Measurements from ENCODE around the gene CES2. TPM values are rescaled to one million over a fixed set of nuclear protein-coding genes. Genes with fewer than 3 reads are reported as not detected.

Gene CES2
- total and polyA plus RNA-seq, 7 donors = 21.8 to 163 (median 25.5) TPM

DNA sequence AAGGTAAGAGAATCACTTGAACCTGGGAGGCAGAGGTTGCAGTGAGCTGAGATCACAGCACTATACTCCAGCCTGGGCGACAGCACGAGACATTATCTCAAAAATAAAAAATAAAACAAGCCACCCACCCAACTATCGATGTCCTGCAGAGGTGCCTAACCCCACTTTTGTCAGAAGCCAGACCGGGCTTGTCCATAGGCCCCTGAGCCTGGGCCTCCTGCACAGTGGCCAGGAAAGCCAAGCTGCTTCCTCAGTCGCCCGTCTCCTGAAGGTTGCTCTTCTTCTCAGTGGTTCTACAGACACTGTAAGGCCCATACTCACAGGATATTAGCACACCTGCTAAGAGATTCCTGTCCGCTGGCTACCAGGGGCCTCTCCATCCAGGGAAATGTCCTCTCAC is 11.2 kb downstream of the CES2 start:
- WGBS, 2 donors = 70 to 82% methylated on average over 7 of the region's 7 CpGs
- Histone ChIP-seq H3K4me1 (peaks cover 0 to 20% (median 15%) of the 10 kb centered on the region in 4 donors), H3K9me3 (no peaks in the 10 kb centered on the region), H3K36me3 (peaks cover 10 to 25% (median 19%) of the 10 kb centered on the region in 4 donors), H3K27me3 (peaks cover 0 to 29% (median 3%) of the 10 kb centered on the region in 3 donors), H3K4me3 (no peak overlapping the region), H3K27ac (no peak overlapping the region)
- intact Hi-C loops (cut with DNase I) = no loop called here
- no peak for DNase-seq
- TF ChIP-seq EP300 (IDR thresholded peaks at IDR 0.05) (no peak), POLR2AphosphoS5 (IDR thresholded peaks at IDR 0.05) (no peak), POLR2A (IDR thresholded peaks at IDR 0.05) (no peak)
- TF ChIP-seq, protein P1, sequence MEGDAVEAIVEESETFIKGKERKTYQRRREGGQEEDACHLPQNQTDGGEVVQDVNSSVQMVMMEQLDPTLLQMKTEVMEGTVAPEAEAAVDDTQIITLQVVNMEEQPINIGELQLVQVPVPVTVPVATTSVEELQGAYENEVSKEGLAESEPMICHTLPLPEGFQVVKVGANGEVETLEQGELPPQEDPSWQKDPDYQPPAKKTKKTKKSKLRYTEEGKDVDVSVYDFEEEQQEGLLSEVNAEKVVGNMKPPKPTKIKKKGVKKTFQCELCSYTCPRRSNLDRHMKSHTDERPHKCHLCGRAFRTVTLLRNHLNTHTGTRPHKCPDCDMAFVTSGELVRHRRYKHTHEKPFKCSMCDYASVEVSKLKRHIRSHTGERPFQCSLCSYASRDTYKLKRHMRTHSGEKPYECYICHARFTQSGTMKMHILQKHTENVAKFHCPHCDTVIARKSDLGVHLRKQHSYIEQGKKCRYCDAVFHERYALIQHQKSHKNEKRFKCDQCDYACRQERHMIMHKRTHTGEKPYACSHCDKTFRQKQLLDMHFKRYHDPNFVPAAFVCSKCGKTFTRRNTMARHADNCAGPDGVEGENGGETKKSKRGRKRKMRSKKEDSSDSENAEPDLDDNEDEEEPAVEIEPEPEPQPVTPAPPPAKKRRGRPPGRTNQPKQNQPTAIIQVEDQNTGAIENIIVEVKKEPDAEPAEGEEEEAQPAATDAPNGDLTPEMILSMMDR (IDR thresholded peaks at IDR 0.05) = no peak

- no peak overlapping the region for H3K4me3 ChIP-seq
- intact Hi-C loops (cut with DNase I) = no loop called here
These were observed 11.6 kb downstream of the CES2 start for GRCh38 chr16:66946974-66947301.

GRCh38 chr16:66947302-66948065 is 12.2 kb downstream of the CES2 start:
- Histone ChIP-seq H3K27ac (peak overlapping the region in 1 of 4 donors; percentile 3), H3K27me3 (peaks cover 0 to 38% (median 3%) of the 10 kb centered on the region in 3 donors), H3K4me3 (peak overlapping the region; percentile 27 to 58 (median 52)), H3K4me1 (peaks cover 0 to 20% (median 15%) of the 10 kb centered on the region in 4 donors), H3K9me3 (no peaks in the 10 kb centered on the region), H3K36me3 (peaks cover 4 to 16% (median 11%) of the 10 kb centered on the region in 4 donors)
- intact Hi-C loops (cut with DNase I) = no loop called here
- peak in 3 of 4 donors; percentile 8 to 11 (median 9) for TF ChIP-seq POLR2AphosphoS5 (IDR thresholded peaks at IDR 0.05)
- TF ChIP-seq EP300 (IDR thresholded peaks at IDR 0.05) = no peak
- TF ChIP-seq, protein P1 (IDR thresholded peaks at IDR 0.05) = peak; percentile 77 to 90 (median 89)
- no peak for TF ChIP-seq POLR2A (IDR thresholded peaks at IDR 0.05)
- 0 to 1% methylated on average over 22 of the region's 23 CpGs for WGBS, 2 donors
- peak; percentile 87 for DNase-seq

More at GRCh38 chr16:66946974-66947301, 11.6 kb downstream of the CES2 start:
- no peak for DNase-seq
- no peak overlapping the region for H3K27ac ChIP-seq
- no peaks in the 10 kb centered on the region for H3K9me3 ChIP-seq
- WGBS, 2 donors = 26 to 39% methylated on average over 5 of the region's 5 CpGs
- H3K4me1 ChIP-seq = peaks cover 0 to 20% (median 15%) of the 10 kb centered on the region in 4 donors
- H3K36me3 ChIP-seq = peaks cover 7 to 22% (median 15%) of the 10 kb centered on the region in 4 donors
- TF ChIP-seq, protein P1 (IDR thresholded peaks at IDR 0.05) = no peak
- no peak for TF ChIP-seq POLR2A (IDR thresholded peaks at IDR 0.05)
- no peak for TF ChIP-seq POLR2AphosphoS5 (IDR thresholded peaks at IDR 0.05)
- no peak for TF ChIP-seq EP300 (IDR thresholded peaks at IDR 0.05)
- peaks cover 0 to 33% (median 3%) of the 10 kb centered on the region in 3 donors for H3K27me3 ChIP-seq

DNA sequence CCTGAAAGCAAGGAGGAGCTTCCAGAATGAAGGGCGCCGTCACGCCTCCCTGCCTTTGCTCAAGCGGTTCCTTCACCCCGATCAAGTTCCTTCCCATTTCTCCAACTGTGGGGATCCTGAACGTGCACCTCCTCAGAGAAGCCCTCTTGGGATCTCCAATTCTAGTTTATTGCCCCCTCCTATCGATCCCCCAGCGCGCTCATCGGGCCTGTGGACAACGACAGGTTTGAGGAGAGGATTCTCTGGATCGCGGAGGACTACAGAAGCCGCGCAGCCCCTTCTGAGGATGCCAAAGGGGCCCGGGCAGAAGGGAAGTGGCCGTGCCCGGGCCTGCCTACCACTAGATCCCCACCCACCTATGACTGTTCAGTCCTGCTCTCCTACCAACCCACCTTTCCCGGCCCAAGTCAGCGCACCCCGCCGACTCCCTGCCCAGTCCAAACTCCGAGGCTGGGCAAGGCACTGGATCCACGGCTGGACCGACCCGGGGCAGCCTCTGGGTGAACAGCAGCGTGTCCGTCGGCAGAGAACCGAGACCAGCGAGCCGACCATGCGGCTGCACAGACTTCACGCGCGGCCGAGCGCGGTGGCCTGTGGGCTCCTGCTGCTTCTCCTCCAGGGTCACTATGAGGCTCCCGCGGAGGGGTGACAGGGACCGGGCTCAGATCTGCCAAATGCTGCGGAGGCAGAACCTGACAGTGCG is 13.0 kb downstream of the CES2 start:
- peak overlapping the region in 1 of 4 donors; percentile 6 for H3K27ac ChIP-seq
- H3K36me3 ChIP-seq = peaks cover 0 to 8% (median 6%) of the 10 kb centered on the region in 4 donors
- peak overlapping the region; percentile 27 to 58 (median 52) for H3K4me3 ChIP-seq
- H3K9me3 ChIP-seq = no peaks in the 10 kb centered on the region
- peaks cover 0 to 44% (median 3%) of the 10 kb centered on the region in 3 donors for H3K27me3 ChIP-seq
- TF ChIP-seq POLR2AphosphoS5 (IDR thresholded peaks at IDR 0.05) (no peak), POLR2A (IDR thresholded peaks at IDR 0.05) (no peak), EP300 (IDR thresholded peaks at IDR 0.05) (no peak)
- TF ChIP-seq, protein P1 (IDR thresholded peaks at IDR 0.05) = no peak
- no peak for DNase-seq
- WGBS, 2 donors = 9 to 15% methylated on average over 44 of the region's 44 CpGs
- intact Hi-C loops (cut with DNase I) = no loop called here
- H3K4me1 ChIP-seq = peaks cover 0 to 20% (median 15%) of the 10 kb centered on the region in 4 donors

Measured in sigmoid colon (tissue), 7 donors.